GM18909 (cell line): ENCODE measurements around the gene IGF2.

Experiments used
- ATAC-seq: cut with Tn5 transposase; IDR thresholded peaks from one replicate; pipeline ENCODE4 v1.9.1; 2021; ENCODE audit warnings: mild to moderate bottlenecking; ENCODE audit not compliant: unreplicated experiment, poor library complexity

IGF2 gene

DNA sequence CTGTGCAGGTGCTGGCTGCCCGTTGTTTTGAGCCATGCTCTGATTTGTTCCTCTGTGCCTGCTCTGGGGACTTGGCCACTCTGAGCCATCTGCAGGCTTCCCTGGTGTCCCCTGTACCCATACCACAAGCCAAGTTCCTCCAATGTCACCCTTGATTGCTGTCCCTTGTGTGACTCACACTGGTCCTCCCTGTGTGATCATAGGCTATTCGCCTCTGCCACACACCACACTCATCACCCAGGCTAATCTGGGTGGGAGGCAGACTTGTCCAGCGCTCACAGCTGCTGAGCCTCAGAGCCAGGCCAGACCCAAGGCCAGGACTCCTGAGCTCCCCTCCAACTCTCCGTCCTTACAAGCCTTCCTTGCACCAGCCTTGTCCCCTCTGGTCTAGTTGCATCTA lies 31.7 kb downstream of the IGF2 start:
- no peak for ATAC-seq

DNA sequence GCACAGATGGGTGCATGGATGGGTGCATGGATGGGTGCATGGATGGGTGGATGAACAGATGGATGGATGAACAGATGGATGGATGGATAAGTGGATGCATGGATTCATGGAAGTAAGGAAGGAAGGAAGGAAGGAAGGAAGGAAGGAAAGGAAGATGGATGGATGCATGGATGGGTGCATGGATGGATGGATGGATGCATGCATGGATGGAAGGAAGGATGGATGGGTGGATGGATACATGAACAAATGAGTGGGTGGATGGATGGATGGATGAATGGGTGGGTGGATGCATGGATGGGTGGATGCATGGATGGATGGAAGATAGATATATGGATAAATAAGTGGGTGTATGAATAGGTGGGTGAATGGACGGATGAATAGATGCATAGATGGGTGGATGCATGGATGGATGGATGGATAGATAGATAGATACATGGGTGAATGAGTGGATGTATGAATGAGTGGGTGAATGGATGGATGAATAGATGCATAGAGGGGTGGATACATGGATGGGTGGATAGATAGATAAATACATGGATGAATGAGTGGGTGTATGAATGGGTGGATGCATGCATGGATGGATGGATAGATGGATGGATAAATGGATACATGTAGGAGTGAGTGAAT lies 32.5 kb downstream of the IGF2 start:
- ATAC-seq, result no peak

DNA sequence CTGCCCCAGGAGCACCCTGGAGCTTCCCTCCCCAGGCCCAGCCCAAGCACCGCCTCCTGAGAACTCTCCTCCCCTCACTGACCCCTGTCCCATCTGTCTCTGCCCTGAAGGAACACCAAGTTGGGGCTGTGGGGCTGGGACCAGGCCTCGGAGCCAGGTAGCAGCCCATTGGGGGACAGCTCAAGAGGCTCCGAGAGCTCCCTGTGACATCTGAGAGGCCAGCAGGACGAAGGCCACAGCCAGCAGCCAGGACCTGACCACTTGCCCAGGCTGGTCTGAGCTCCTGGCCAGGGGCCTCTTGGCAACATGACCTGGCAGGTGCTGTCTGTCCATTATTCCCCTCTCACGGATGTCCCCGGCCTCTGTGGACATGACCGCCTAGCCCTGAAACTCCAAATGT lies 33.7 kb downstream of the IGF2 start:
- no peak for ATAC-seq

DNA sequence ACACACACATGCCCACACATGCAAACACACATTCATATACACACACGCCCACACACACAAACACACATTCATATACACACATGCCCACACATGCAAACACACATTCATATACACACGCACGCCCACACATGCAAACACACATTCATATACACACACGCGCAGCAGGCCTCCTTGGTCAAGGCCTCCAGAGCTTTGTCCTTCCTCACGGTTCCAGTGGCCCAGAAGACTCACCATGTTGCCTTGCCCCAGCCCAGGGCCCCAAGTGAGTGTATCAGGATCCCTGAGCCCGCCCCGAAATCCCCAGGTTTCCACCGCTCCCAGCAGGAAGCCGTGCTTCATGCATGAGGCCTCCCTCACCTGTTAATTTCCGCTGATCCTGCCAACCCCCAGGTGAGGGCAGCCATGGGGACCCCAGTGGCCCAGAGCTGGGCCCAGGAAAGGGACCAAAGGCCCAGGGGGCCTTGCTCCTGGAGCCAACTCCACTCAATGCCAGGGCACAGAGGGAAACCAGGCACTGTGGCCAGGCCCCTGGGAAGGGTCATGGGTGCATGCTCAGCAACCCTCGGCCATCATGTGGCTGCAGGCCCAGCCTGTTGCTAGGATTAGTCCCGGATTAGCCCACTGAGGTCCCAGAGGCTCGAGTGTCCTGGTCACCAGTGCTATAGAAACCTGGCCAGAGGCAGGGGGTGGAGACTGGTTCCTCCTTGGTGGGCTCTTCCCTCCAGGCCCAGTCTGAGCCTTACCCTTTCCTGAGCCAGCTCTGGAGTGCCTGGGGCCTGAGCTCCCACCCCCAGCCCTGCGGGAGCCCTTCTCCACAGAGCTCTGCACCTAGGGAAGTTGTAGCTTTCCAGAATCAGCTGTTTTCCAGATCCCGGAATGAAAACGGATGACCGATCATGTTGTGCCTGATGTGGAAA lies 34.4 kb downstream of the IGF2 start:
- no peak for ATAC-seq

DNA sequence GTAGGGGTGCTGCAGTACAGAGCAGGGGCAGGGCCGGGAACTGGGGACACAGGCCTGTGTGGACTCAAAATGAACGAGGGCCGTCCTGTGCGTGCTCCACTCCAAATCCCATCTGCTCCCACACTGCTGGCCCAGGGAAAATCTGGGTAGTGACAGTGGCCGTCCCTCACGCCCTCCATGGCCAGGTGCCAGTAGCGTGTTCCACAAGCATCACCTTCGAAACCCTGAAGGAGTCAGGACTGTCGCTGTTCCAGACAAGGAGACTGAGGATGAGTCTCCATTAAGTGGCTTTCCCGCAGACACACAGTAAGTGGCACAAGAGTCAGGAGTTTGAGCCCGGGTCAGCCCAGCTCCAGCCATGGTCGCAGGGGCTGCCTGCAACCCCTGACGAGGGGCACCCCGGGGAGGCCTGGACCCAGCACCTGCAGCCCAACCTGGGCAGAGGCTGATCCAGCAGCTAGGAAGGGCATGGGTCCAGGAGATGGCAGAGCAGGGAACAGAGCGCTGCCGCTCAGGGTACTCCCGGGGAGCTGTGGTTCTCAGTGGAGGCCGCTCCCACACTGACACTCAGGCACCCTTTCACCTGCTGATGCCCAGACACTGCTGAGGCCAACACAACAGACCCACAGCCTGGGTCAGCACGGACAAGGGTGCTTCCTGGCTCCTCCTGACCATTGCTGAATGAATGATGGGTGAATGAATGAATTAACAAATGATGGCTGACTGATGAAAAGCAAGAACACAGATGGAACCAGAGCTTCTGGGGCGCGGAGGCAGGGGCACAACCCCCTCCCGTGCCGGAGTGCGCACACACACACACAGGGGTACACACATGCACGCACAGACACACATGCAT lies 35.3 kb downstream of the IGF2 start:
- no peak for ATAC-seq

DNA sequence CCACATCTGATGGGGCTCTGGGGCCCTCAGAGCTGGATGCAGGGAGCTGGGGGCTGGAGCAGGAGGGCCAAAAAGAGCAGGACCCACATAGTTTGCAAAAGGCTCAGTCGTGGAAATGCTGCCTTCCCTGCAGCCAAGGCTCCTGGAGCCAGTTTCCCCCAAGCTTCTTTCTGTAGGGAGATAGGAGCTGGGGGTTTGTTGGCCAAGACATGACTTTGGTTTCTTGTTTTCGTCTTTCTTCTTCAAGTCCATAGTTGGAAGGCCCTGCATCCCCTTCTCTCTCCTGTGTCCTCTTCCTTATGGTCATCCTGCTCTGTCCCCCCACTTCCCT lies 36.3 kb downstream of the IGF2 start:
- ATAC-seq, result no peak

DNA sequence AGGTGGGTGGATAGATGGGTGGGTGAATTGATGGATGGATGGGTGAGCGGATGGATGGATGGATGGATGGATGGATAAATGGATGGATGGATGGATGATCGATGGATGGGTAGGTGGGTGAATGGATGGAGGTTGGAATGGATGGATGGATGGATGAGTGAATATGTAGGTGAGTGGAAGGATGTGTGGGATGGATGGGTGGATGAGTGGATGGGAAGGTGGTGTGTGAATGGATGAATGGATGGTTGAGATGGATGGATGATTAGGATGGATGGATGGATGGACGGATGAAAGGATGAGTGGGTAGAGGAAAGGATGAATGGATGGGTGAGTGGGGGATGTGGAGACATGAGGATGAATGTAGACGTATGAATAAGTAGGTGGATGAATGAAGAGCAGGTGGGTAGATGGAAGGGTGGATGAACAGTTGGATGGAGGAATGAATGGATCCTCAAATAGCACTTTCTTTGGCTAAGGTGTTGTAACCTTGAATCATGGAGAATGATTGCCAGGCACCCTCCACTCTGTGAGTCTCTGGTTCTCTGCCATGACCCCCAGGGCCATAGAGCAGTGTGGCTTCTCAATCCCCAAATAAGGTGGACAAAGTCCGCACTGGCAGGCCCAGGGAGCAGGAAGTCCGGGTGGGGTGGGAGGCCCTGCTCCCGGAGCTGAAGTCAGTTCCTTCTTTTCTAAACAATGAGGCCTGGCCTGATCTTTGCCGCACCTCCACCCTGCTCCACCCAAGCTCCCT lies 36.9 kb downstream of the IGF2 start:
- ATAC-seq, result no peak

DNA sequence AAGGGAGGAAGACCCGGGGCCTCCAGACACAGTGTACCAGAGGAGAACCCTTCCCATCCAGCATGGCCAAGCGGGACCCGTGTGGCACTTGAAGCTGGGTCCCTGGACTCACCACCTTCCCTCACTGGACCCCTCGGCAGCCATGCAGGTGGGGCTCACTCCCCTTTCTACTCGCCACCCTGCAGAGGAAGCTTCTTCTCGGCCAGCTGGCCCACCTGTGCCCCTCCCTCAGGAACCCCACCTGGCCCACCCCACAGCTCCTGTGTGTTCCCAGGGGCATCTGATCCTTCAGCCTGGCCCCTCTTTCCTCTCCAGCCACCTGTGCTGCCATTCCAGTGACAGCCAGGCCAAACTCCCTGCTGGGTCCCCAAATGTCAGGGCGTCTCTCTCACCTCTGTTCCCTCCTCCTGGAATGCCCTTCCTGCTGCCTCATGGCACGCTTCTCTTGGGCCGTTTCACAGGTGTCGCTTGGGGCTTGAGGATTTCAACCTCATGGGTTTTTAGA lies 38.0 kb downstream of the IGF2 start:
- no peak for ATAC-seq

DNA sequence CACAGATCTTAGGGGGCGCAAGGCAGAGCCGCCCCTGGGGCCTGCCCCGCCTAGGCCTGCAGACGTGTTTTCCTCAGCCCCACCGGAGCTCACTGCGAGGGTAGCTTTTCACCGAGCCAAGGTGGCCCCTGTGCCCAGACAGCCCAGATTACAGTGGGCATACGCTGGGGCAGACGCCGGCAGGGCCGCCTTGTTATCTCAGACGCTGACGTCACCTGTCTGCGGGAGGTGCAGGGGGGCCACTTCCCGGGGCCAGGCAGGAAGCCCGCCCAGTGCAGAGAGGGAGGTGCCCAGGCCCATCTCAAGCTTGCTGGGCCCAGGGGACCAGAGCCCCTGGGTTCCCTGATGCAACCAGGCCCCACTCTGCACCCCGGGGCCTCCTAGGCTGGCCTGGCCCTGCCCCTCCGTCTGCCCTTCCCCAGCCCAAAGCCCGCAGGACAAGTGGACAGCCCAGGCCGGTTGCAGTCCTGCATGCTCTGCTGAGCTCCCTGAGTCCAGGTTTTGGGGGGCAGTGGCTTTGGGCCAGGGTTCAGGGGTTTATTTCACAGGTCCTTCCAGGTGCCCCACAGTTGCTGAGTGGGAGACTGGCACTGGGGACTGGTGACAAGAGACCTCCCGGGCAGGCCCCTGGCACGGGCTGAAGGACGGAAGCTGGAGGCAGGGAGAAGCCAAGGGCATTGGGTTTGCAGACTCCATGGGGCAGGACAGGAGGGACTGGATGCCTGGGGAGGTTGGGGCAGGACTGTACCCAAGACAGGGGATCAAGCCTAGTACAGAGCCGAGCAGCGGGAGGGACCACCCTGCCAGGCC lies 38.6 kb downstream of the IGF2 start:
- no peak for ATAC-seq

DNA sequence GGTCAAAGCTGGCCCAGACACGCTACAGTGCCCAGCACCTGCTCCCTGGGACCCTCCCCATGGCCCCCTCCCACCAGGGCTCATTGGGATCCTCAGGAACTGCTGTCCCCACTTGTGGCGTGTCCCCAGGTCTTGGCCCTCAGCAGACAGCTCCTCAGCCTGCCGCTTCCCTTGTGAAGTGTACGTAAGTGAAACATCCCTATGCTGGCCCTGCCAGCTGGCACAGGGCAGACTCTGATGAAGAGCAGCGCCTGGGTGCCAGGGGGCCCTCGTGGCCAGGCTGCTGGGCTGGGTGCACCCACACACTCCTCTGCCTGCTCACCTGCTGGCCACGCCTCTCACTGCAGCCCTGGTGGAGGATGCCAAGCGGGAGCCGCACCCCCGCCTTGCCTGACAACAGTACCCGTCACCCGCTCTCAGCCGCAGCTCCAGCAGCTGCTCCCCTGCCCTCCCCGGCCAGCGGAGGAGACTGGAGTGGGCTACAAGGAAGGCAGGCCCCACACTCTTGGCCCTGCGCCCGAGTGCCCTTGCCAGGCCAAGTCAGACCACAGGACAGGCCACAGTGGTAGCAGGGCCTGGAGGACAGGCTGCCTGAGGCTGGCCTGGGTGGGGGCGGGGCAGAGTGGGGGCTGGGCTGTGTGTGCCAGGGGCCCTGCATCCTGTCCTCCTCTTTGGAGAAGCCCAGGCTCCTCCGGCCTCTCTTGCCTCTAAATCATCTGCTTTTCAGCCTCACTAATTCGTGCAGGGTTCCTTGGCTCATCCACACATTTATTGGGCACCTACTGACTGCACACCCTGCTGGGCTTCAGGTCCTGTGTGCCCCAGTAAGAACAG lies 39.5 kb downstream of the IGF2 start:
- no peak for ATAC-seq

DNA sequence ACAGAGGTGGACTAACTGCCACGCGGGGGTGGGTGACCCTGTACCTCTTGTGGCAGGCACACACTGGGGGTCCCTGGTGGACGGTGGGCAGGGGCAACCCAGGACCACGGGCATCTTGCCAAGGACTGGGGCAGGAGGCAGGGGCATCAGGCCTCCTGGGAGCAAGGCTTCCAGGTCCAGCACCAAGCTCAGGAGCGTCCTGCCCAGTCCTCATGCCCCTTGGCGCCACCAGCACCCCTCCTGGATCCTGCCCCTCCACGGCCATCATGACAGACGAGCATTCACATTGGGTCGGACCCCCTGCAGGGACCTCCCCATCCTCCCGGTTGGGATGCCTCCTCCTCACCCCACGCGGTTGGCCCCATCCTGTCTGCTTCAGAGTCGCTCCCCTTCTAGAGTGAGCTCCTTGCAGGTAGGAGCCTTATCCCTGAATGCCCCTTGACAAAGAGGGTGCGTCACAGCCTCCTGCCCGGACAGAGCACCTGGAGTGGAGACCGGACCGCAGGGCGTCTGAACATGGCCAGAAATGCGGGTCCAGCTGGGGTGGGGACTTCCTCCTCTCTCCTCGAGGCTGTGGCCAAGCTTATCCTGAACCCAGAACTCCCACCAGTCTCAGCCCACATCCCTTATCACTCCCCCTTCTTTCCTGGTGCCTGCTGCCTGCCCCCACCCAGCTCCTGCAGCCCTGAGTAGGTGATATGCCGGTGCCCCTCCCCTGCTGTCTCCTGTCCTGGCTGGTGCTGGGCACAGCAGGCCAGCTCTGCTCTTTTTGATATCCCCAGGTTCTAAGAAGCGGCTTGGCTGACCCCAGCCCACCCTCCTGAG lies 40.3 kb downstream of the IGF2 start:
- ATAC-seq, result no peak

DNA sequence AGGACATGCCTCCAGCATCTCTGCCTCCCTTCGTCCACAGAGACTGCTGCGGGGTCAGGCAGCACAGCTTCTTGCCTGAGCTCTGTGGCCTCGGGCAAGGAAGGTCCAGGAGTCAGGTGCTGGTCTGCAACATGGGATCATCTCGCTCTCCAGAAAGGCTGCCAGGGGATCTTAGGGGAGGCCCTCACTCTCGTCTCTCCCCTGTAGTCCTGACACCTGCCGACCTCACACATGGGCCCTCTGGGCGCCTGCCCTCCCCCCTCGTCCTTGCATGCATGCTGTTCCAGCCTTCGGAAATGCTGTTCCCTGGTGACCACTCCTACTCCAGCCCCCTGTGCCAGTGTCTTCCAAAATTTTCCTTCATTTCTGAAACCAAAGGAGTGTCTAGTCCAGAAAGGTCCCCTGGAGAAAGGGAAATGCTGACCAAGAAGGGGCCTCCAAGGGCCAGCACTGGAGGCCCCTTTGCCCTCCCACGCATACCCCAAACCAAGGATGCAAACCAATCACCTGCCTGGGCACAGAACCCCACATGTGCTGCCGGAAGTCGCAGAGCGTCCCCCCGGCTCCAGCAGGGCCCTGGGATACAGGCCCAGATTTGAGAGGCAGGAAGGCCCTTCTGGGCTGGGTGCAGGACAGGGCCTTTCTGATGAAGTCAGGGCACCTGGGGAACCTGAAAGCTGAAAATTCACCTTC lies 41.0 kb downstream of the IGF2 start:
- ATAC-seq, result no peak

DNA sequence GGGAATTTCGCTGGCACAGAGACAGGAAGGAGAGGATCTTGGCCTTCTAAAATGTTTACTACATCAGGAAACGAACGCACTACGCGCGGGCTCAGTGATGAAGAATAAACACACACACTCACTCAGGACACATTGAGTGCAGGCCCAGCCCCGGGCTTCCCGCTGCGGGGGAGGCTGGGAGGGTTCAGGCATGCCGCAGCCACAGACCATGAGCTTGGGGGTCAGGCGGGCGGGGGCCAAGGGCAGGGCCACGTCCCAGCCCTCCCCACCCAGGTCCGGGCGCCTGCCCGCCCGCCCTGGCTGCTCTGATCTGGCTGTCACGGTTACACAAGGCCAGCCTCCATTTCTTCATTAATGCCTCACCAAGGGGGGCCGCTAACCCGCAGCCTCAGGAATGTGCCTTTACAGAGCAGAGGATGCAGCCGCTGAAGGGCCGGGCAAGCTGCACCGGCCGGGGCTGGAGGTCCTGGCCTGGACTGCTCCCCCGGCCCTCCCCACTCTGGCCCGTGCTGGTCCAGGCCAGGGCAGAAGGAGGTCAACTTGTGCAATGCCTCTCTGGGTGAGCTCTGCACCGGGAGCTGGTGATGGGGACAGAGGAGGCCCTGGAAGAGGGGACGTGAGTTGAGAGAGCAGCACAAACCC lies 41.7 kb downstream of the IGF2 start:
- ATAC-seq, result no peak

DNA sequence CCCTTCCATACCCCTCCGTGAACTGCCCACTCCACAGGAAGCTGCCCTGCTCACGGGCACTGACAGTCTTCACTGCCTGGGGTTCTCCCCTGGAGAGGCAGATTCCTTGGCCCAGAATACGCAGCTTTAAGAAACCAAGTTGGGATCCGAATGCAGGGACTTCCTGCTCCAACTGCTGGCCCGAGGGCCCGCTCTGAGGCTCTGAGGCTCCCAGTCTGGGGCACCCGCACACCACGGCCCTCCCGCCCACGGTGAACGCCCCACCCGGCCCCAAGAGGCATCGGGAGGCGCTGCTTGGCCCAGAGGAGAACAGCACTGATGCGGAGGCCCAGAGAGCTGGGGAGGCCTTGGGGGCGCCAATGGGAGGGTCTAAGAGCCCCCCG lies 42.3 kb downstream of the IGF2 start:
- no peak for ATAC-seq

DNA sequence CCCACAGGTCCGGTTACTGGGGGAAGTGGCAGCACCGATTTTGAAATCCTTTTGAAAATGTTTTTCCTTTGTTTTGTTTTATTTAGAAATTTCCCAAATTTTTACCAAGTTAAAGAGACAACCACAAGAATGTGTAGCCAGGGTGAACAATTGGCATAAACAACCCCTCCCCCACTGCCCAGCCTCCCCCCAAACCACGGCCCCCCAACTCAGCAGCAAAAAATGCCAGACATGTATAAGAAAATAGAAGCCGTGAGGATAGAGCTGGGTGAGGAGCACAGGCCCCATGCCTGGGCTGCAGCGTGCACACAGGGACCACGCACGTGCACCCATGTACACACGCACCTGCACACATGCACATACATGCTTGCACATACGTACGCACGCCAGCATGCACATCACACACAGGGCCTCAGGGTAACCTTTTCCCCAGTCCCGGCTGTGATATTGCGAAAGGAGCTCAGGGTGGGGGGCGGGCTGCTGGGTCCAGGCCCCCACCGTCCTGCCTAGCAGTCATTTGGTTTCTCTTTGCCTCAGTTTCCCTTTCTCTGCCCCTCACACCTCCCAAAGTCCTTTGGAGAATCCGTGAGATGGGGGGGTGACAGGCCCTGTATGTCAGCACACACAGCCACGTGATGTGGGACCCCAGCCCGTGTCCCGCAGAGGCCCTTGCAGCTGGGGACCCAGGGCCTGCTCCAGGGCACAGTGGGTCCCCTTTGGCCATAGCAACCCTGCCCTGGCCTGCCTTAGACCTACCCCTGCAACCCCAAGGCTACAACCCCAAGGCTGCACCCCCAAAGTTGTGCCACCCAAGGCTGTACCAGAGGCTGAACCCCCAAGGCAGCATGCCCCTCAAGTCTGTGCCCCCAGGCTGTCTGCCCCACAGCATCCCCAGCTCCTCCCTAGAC lies 42.9 kb downstream of the IGF2 start:
- ATAC-seq, result no peak

DNA sequence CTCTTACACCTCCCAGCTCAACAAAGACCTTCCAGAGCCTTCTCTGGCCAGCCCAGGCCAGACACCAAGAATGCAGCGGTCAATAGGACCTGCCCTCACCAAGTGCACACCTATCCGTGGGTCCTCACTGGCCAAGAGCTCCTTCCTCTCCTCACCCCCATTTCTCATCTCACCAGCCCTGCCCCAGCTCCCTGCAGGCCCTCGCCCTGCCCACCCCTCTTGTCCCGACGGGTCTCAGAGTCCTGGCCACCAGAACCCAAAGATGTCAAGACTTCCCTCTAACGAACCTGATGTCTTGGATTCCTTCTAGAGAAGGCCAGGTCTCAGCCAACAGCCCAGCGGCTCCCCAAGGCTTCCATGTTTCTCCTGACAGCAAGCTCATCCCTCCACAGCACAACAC lies 43.6 kb downstream of the IGF2 start:
- no peak for ATAC-seq
